ENCODE measurements around the gene ZNF491.
A peak's percentile ranks its signal among the peaks of the same experiment; 100 is the strongest.
"Not testable (repeated sequence)": the region's sequence is repeated elsewhere in the genome, so short reads cannot be mapped to it uniquely, and the experiment has no call there.

The ZNF491 gene

DNA sequence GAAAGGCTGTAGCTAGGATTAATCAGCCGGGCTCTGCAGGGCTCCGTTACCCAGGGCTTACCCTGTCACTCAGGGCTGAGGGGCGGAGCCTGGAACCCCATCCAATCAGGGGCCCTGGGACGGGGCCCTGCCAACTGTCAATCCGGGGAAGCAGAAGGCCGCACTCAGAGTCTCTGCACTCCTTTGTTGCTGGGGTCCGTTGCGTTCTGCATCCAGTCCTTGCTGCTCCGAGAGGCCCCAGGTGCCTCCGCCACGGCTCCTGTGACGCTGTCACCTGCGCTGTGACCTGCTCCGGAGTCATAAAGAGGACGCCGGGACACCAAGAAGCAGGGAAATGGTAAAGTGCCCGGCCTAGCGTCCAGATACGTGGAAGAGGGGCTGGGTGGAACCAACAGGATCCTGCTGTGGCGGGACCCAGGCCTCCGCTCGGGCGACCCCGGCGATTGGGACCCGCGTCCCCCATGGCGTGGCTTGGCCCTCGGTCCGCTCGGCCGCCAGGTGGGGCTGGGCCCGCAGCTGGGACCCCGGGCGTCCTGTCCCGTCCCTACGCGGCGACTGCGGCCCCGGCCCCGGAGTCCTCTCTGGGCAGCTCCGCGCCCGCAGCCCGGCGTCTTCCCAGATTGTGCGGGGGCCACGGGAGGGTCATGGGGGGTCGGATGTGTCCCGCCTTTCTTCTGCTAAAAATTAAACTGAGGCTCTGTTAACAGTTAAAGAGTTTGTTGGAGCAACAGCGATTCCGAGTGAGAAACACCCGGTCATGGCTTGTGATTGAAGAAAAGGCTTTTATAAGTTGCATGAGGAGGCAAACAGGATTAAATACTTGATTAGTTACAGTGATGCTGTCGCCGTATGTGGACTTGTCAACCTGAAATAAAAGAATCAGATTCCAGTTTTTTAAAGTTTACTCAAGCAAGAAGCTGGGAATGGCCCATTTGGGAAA lies at the start of gene ZNF491:
TSS of gene ZNF491 (plus strand) at position 133 of the 940 bp plus-strand sequence. CDS start 7,431 bp downstream, outside the sequence.
- DNase-seq, result peak; percentile 84

DNA sequence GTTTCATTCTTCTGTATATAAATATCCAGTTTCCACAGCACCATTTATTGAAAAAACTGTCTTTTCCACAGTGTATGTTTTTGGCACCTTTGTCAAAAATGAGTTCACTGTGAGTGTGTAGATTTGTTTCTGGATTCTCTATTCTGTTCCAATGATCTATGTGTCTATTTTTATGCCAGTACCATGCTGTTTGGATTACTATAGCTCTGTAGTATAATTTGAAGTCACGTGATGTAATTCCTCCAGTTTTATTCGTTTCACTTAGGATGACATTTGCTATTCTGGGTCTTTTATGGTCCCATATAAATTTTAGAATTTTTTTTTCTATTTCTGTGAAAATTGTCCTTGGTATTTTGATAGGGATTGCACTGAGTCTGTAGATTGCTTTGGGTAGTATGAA lies 48.6 kb upstream of the ZNF491 start:
- DNase-seq, result no peak

DNA sequence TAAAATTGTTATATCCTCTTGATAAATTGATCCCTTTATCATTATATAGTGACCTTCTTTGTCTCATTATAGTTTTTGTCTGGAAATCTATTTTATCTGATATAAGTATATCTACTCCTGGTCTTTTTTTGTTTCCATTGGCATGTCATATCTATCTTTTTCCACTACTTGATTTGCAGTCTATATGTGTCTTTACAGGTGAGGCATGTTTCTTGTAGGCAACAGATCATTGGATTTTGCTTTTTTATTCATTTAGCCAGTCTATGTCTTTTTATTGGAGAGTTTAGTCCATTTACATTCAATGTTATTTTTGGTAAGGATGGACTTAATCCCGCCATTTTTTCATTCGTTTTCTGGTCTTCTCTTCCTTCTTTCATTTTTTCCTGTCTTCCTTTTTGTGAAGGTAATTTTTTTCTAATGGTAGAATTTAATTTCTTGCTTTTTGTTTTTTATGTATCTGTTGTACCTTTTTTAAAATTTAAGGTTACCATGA lies 46.0 kb upstream of the ZNF491 start:
- DNase-seq, result no peak

DNA sequence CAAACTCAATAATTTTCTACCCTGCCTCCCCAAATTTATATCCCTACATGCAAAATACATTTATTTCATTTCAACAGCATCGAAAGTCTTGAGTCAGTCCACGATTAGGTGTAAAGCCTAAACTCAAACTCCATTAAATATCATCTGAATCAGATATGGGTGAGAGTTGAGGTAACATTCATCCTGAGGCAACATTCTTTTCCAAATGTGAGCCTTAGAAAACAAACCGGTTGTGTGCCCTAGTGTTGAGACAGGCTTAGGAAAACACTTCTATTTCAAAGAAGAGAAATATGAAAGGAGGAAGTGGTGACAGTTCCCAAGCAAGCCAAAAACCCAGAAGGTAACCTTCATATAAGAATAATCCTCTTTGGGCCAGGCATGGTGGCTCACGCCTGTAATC lies 43.7 kb upstream of the ZNF491 start:
- DNase-seq, result no peak

DNA sequence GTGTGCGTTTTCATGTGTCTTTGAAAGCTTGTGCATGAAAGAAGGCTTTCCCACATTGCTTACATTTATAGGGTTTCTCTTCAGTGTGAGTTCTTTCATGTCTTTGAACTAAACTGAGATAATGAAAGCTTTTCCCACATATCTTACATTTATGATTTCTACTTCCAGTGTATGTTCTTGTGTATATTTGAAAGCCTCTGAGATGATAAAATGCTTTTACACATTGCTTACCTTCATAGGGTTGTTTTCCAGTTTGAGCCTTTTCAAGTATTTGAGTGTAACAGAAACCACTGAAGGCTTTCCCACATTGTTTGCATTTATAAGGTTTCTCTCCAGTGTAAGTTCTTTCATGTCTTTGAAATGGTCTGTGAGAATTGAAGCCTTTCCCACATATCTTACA lies 41.4 kb upstream of the ZNF491 start:
- no peak for DNase-seq

DNA sequence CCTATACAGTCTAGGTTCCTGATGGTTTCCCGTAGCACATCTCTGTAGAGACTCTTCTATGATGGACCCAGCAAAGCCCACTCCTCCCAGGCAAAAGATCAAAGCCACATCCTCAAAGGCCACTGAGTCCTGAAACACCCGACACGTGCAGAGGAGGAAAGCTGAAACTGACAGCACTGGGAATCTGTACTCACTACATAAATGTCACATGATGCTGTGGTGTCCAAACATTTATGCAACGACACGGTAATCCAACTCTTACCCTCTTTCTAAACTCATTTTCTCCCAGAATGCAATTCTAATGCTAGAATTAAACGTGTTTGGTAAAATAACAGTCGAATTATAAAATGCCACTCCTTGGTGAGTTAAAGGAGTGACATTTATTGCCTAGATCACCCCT lies 38.5 kb upstream of the ZNF491 start:
- DNase-seq, result no peak

DNA sequence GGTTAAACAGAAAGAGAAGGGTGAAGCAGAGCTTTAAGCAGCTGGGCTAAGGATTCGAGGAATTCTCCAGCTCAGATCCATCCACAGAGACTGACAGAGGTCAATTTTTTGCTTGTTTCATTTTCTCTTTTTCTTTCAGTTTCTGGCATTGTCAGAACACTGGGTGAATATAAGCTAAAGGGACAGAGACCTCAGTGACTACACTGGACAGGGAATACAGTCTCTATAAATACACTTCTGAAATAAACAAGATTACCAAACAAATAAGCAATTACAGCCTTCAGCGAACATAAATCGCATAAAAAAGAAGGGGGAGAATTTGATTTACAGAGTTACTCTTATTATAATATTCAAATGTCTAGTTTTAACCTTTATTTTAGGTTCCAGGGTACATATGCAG lies 35.2 kb upstream of the ZNF491 start:
- DNase-seq, result no peak

DNA sequence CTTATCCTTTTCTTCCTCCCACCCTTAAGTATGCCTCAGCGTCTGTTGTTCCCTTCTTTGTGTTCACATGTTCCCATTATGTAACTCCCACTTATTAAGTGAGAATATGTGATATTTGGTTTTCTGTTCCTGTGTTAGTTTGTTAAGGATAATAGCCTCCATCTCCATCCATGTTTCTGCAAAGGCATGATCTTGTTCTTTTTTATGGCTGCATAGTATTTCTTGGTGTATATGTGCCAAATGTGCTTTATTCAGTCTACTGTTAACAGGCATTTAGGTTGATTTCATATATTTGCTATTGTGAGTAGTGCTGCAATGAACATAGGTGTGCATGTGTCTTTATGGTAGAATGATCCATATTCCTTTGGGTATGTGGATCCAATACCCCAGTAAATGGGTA lies 34.7 kb upstream of the ZNF491 start:
- no peak for DNase-seq

DNA sequence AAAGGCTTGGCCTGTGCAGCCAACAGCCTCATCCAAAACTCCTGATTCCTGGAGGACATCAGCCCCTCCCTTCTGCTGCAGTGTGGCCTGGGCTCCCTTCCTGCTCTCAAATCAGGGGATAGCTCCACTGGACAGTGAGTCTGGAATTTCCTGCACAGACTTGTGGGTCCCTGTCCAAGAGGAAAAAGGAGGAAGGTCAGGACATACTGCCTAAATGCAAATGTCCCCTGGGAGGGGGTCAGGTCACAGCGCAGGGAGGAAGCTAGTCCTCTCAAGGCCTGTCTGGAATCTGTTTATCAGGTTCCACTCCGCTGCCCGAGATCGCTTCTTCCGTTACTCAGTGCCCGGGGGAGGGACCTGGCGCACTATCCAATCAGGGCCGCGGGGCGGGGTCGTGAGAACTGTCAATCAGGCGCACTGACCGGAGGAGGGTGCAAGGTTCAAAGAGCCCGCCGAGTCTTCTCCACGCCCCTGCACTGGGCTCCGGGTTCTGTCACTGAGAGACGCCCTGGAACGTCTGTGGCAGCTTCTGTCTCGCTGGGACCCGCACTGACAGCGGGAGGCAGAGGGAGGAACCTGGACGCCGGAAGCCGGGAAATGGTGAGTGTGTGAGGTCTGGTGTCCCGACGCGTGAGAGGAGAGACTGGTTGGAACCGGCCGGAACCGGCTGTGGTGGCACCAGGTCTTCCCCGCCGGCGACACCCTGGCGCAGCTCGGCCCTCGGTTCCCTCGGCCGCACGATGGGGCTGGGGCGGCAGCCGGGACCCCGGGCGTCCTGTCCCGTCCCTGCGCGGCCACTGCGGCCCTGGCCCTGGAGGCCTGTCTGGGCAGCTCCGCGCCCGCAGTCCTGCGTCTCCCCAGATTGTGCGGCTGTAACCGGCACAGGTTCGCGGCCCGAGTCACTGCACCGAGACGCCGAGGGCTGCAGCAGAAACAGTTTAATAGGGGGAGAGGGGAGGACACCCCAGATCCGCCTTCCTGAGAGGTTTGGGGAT lies 31.4 kb upstream of the ZNF491 start, which contains the start of gene ZNF441:
TSS of gene ZNF441 (plus strand) at position 404 of the 995 bp plus-strand sequence. CDS start at position 598, 194 bp downstream.
- DNase-seq, result peak; percentile 93

DNA sequence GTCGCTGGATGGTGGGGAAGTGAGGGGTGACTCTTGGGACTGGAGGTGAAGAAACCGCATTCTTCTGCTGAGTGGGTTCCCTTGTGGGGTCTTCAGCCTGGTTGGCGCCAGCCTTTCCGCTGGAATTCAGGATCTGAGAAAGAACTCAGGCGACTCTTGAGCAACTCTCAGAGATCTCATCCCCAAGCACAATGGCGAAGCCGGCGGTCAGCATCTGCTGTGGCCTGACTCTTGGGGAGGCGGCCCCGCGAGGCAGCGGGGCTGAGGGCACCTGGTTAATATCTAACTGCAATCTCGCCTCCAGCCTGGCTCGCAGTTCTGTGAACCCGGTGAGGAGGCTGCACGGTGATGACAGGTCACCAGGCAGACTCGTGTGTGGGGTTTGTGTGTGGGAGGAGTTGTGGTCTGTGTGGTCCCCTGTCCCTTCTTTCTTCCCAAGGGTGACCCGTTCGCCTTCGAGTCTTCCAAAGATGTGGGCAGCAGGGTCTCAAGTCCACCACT lies 30.6 kb upstream of the ZNF491 start:
- DNase-seq, result peak; percentile 12

DNA sequence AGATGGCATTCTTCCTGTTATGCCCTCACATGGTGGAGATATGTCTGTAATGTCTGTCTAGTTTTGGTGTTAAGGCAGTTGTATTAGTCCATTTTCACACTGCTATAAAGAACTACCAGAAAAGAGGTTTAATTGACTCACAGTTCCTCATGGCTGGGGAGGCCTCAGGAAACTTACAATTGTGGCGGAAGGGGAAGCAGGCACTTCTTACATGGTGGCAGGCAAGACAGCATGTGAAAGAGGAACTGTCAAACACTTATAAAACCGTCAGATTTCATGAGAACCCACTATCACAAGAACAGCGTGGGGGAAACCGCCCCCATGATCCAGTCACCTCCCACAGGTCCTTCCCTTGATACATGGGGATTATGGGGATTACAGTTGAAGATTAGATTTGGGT lies 28.3 kb upstream of the ZNF491 start:
- no peak for DNase-seq

DNA sequence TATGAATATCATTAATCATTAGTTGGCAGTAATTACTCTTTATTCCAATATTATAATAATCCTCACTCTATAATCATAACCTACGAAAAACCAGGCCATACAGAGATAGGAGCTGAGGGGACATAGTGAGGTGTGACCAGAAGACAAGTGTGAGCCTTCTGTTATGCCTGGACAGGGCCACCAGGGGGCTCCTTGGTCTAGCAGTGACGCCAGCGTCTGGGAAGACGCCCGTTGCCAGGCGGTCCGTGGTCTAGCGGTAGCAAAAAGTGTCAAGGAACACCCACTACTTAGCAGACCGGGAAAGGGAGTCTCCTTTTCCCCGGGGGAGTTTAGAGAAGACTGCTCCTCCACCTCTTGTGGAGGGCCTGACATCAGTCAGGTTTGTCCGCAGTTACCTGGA lies 26.8 kb upstream of the ZNF491 start:
- DNase-seq, result not testable (repeated sequence)

DNA sequence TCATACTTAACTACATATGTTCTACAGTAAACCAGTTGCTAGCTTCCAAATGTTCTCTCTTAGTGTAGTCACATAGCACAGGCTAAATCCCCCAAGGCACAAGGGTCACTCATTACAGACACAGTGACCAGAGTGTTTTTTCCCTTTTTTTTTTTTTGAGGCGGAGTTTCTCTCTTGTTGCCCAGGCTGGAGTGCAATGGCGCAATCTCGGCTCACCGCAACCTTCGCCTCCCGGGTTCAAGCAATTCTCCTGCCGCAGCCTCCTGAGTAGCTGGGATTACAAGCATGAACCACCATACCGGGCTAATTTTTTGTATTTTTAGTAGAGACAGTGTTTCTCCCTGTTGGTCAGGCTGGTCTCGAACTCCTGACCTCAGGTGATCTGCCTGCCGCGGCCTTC lies 21.7 kb upstream of the ZNF491 start:
- DNase-seq, result not testable (repeated sequence)

DNA sequence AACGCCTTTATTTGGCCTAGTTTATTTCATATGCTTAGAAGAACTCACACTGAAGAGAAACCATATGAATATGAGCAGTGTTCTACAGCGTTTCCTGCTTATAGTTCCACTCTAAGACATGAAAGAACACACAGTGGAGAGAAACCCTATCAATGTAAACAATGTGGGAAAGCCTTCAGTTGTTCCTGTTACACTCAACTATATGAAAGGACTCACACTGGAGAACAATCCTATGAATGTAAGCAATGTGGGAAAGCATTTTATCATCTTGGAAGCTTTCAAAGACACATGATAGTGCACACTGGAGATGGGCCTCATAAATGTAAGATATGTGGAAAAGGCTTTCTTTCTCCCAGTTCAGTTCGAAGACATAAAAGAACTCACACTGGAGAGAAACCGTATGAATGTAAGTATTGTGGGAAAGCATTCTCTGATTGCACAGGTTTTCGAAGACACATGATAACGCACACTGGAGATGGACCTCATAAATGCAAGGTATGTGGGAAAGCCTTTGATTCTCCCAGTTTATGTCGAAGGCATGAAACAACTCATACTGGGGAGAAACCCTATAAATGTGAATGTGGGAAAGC lies 17.8 kb upstream of the ZNF491 start:
- DNase-seq, result no peak

DNA sequence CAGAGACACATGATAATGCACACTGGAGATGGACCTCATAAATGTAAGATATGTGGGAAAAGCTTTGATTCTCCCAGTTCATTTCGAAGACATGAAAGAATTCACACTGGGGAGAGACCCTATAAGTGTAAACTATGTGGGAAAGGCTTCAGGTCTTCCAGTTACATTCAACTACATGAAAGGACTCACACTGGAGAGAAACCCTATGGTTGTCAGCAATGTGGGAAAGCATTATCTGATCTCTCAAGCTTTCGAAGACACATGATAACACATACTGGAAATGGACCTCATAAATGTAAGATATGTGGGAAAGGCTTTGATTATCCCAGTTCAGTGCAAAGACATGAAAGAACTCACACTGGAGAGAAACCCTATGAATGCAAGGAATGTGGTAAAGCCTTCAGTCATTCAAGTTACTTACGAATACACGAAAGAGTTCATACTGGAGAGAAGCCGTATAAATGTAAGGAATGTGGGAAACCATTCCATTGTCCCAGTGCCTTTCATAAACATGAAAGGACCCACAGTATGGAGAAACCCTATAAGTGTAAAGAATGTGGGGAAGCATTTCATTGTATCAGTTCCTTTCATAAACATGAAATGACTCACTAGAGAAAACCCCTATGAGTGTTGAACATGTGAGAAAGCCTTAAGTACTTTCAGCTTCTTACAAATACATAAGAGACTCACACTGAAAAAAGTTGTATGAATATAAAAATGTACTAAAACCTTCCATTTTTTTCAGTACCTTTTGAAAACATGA lies 16.8 kb upstream of the ZNF491 start:
- peak; percentile 8 for DNase-seq

DNA sequence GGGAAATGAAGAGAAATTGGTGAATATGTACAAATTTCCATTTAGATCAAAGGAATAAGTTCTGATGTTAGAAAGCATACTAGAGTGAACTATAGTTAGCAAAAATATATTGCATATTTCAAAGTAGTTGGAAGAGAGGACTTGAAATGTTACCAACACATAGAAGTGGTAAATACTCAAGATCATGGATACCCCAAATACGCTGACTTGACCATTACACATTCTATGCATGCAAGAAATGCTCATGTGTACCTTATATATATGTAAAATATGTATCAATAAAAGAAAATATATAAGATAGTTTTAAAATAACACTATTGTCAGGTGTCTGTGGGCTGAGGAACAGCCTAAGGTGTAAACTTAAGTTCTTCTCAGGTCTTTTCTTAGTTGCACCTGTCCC lies 14.6 kb upstream of the ZNF491 start:
- DNase-seq, result no peak

DNA sequence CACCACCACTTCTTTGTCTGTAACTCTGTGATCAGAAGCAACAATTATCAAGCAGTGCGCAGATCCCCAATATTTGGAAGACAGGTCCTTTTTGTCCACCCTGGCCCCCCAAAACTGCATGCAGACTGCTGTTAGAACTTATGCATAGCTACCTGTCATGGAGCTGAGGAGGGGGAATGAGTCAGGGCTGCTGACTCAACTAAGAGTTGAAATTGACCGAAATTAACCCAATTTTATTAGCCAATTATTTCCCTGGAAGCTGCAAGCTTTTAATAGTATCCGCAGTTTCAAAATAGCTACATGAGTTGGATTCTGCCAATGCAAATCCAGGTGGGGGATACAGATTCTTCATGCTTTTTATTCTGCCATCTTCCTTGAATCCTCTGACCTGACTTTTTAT lies 14.0 kb upstream of the ZNF491 start:
- no peak for DNase-seq

DNA sequence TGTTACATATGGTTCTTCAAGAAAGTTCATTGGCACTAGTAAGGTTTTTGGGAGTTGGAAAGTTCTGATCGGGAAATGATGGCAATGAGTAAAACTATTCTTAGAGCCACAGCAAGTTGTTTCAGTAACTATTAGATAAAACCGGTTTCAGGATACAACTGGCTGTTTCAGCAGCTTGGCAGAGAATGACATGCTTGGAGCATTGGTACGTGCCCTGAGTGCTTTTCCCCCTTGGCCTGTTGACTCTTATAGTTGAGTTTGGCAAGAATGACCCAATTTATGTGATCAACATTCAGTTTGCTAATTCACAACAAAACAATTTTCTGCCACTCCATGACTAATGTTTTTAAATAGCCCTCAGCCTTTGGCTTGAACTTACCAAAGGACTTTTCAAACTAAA lies 10.8 kb upstream of the ZNF491 start:
- no peak for DNase-seq

DNA sequence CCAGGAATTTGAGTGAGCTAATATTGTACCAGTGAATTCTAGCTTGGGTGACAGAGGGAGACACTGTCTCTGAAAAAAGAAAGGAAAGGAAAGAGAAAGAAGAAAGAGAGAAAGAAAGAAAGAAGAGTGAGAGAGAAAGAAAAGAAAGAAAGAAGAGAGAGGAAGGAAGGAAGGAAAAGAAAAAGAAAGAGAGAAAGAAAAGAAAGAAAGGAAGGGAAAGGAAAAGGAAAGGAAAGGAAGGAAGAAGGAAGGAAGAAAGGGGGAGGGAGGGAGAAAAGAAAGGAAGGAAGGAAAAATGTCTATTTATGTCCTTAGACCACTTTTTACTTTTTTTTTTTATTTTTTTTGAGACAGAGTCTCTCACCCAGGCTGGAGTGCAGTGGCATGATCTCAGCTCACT lies 5.4 kb upstream of the ZNF491 start:
- DNase-seq, result no peak

DNA sequence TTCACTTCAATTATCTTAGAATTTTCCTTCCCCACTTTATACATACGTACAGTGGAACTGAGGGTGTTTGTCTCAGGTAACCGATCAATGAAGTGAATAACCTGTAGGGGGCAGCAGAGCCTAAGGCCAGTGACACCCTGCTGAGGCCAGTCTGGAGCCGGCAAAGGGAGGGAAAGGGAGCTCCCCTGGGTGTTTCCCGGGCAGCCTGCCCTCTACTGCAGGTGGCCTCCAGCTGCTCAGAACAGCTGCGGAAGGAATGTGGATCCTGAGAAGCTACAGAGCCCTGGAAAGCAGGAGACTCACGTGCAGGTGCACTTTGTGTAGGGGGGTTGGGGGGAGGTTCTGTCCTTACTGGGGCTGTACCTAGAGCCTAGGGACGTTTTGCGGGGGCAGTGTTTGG lies 832 bp upstream of the ZNF491 start:
- DNase-seq, result peak; percentile 84

DNA sequence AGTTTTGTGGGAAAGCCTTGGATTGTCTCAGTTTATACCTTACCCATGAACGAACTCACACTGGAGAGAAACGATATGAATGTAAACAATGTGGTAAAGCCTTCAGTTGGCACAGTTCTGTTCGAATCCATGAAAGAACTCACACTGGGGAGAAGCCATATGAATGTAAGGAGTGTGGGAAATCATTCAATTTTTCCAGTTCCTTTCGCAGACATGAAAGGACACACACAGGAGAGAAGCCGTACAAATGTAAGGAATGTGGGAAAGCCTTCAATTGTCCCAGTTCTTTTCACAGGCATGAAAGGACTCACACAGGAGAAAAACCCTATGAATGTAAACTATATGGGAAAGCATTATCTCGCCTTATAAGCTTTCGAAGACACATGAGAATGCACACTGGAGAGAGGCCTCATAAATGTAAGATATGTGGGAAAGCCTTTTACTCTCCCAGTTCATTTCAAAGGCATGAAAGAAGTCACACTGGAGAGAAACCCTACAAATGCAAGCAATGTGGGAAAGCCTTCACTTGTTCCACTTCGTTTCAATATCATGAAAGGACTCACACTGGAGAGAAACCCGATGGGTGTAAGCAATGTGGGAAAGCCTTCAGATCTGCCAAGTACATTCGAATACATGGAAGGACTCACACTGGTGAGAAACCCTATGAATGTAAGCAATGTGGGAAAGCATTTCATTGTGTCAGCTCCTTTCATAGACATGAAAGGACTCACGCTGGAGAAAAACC lies 8.2 kb downstream of the ZNF491 start:
- no peak for DNase-seq
